ENCODE measurements around the gene BARHL2. TPM values are rescaled to one million over a fixed set of nuclear protein-coding genes. Genes with fewer than 3 reads are reported as not detected.

BARHL2 gene
- total RNA-seq, 1 experiment from 2014 or later, result not detected

- CTCF ChIA-PET, result interaction anchor here (0.6 to 10.7 kb wide), 65 partner anchors 10 to 683 kb away, joined by 3 to 220 read pairs (median 4); partner anchors contain the start of genes HFM1 and ZNF644
- Mint-ChIP-seq H3K27me3 (ENCODE audit: low read depth) (peaks cover 100% of the 10 kb centered on the region), H3K27ac (no peak overlapping the region), H3K4me1 (peaks cover 74% of the 10 kb centered on the region), H3K4me3 (peak overlapping the region; percentile 73), H3K36me3 (no peaks in the 10 kb centered on the region; the same call in 1 of the 2 replicates), H3K9me3 (no peaks in the 10 kb centered on the region)
- DNase-seq (ENCODE audit: low spot score) (peak; percentile 95), ATAC-seq (peak; percentile 65)
- TF ChIP-seq NFYB (CRISPR knock-in tag; conservative IDR thresholded peaks at IDR 0.05; ENCODE audit: low read depth) (no peak), HMGXB4 (CRISPR knock-in tag; IDR thresholded peaks at IDR 0.05) (peak; percentile 35; the same call in 1 of the 2 replicates), ZNF423 (CRISPR knock-in tag; IDR thresholded peaks at IDR 0.05) (0 out of 2 replicates have a peak, but pooled peaks have one; percentile 8), TCF7 (CRISPR knock-in tag; IDR thresholded peaks at IDR 0.05; ENCODE audit: low read depth) (no peak), FOXP1 (CRISPR knock-in tag; IDR thresholded peaks at IDR 0.05; ENCODE audit: borderline replicate concordance) (0 out of 2 replicates have a peak, but pooled peaks have one; percentile 17), CTCF (IDR thresholded peaks at IDR 0.05) (peak; percentile 88), ARID4B (CRISPR knock-in tag; IDR thresholded peaks at IDR 0.05; ENCODE audit: borderline replicate concordance) (0 out of 2 replicates have a peak, but pooled peaks have one; percentile 42)
- POLR2A ChIA-PET, result interaction anchor here (0.6 kb wide), 1 partner anchor 243 kb away, joined by 4 read pairs; no protein-coding TSS in a partner anchor
Measured at GRCh38 chr1:90723590-90724108, 6.5 kb upstream of the BARHL2 start.

- ATAC-seq (no peak), DNase-seq (ENCODE audit: low spot score) (no peak)
- no peak for TF ChIP-seq MYBL2 (CRISPR knock-in tag; IDR thresholded peaks at IDR 0.05)
- TF ChIP-seq HMGA2 (CRISPR knock-in tag; IDR thresholded peaks at IDR 0.05), result no peak
- no peak for TF ChIP-seq ELF4 (CRISPR knock-in tag; IDR thresholded peaks at IDR 0.05; ENCODE audit: low read depth)
- TF ChIP-seq ZBTB43 (CRISPR knock-in tag; IDR thresholded peaks at IDR 0.05), result no peak
- no peak for TF ChIP-seq CTCF (IDR thresholded peaks at IDR 0.05)
- no peak for TF ChIP-seq JUN (CRISPR knock-in tag; IDR thresholded peaks at IDR 0.05)
- no peak for TF ChIP-seq ZNF138 (CRISPR knock-in tag; conservative IDR thresholded peaks at IDR 0.05)
- no peak for TF ChIP-seq MXD4 (CRISPR knock-in tag; IDR thresholded peaks at IDR 0.05; ENCODE audit: borderline replicate concordance)
- no peak for TF ChIP-seq ETV6 (CRISPR knock-in tag; IDR thresholded peaks at IDR 0.05)
- no peak for TF ChIP-seq USF2 (CRISPR knock-in tag; IDR thresholded peaks at IDR 0.05)
- no peak for TF ChIP-seq SOX15 (CRISPR knock-in tag; IDR thresholded peaks at IDR 0.05)
- no peak for TF ChIP-seq GABPB1 (CRISPR knock-in tag; IDR thresholded peaks at IDR 0.05)
- Mint-ChIP-seq H3K4me1 (peaks cover 71% of the 10 kb centered on the region), H3K4me3 (peak overlapping the region; percentile 73), H3K27ac (no peak overlapping the region), H3K9me3 (no peaks in the 10 kb centered on the region), H3K27me3 (ENCODE audit: low read depth) (peaks cover 100% of the 10 kb centered on the region), H3K36me3 (no peaks in the 10 kb centered on the region; the same call in 1 of the 2 replicates)
- POLR2A ChIA-PET, result interaction anchor here (0.6 kb wide), 1 partner anchor 243 kb away, joined by 4 read pairs; no protein-coding TSS in a partner anchor
- CTCF ChIA-PET, result interaction anchor here (0.6 to 10.7 kb wide), 55 partner anchors 7 to 683 kb away, joined by 3 to 220 read pairs (median 5); no protein-coding TSS in a partner anchor
Measured at GRCh38 chr1:90722874-90723589, 5.9 kb upstream of the BARHL2 start.
